ENCODE results near the gene CYB5A. TPM values are rescaled to one million over a fixed set of nuclear protein-coding genes. Genes with fewer than 3 reads are reported as not detected.
"Not testable (repeated sequence)": the region's sequence is repeated elsewhere in the genome, so short reads cannot be mapped to it uniquely, and the experiment has no call there.

Gene CYB5A
- total and polyA plus RNA-seq, 4 donors, result 33.2 to 276 (median 67.2) TPM

DNA sequence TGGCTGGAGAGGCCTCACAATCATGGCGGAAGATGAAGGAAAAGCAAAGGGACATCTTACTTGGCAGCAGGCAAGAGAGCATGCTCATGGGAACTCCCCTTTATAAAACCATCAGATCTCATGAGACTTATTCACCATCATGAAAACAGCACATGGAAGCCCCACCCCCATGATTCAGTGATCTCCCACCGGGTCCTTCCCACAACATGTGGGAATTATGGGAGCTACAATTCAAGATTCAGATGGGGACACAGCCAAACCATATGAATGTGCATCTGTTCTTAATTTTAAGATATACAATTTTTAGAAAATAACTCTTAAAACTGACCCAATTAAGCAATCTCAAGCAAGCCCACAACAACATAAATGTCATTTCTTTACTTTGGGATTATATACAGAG lies 36.4 kb upstream of the CYB5A start:
- H3K27ac ChIP-seq (ENCODE audit: low read depth in 1 of 2, low read length in 2 of 2), result no peak overlapping the region
- no peaks in the 10 kb centered on the region for H3K4me1 ChIP-seq (ENCODE audit: control insufficient read depth in 1 of 2, insufficient read depth in 2 of 2, low read length in 2 of 2)
- H3K36me3 ChIP-seq (ENCODE audit: control insufficient read depth in 1 of 2, insufficient read depth in 2 of 2, low read length in 1 of 2), result no peaks in the 10 kb centered on the region
- intact Hi-C loops (cut with DNase I), result no loop called here
- DNase-seq (no peak), ATAC-seq (ENCODE audit: low FRiP score) (no peak)
- 89 to 91% methylated on average over 2 of the region's 2 CpGs for WGBS, 2 donors
- H3K4me3 ChIP-seq (ENCODE audit: low read length in 2 of 2), result no peak overlapping the region
- H3K27me3 ChIP-seq (ENCODE audit: control insufficient read depth in 1 of 2, insufficient read depth in 2 of 2, low read length in 1 of 2), result no peaks in the 10 kb centered on the region
- no peaks in the 10 kb centered on the region for H3K9me3 ChIP-seq (ENCODE audit: control insufficient read depth, low read length)

DNA sequence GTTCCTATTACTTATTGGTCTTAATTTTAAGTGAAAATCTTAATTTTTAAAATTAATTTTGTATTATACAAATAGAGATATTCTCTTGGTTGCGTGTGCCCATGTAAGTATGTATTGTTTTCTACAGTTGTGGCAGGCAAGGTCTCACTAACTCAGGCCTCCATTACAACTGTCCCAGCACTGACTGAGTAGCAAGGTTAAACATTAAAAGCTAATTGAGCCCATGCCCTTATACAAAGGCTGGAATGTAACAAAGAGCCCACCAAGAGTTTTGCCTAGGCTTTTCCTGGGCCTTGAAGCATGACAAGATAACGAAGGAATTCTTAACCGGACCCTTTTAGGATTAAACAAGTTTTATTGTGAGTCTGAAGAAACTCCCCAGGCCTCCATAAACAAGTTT lies 35.0 kb upstream of the CYB5A start:
- ATAC-seq (ENCODE audit: low FRiP score); H3K27me3 ChIP-seq (ENCODE audit: control insufficient read depth in 1 of 2, insufficient read depth in 2 of 2, low read length in 1 of 2); H3K36me3 ChIP-seq (ENCODE audit: control insufficient read depth in 1 of 2, insufficient read depth in 2 of 2, low read length in 1 of 2); intact Hi-C loops (cut with DNase I); DNase-seq; H3K4me1 ChIP-seq (ENCODE audit: control insufficient read depth in 1 of 2, insufficient read depth in 2 of 2, low read length in 2 of 2); H3K9me3 ChIP-seq (ENCODE audit: control insufficient read depth, low read length); H3K27ac ChIP-seq (ENCODE audit: low read depth in 1 of 2, low read length in 2 of 2); H3K4me3 ChIP-seq (ENCODE audit: low read length in 2 of 2): not testable (repeated sequence)
- 95 to 98% methylated on average over 3 of the region's 3 CpGs for WGBS, 2 donors

DNA sequence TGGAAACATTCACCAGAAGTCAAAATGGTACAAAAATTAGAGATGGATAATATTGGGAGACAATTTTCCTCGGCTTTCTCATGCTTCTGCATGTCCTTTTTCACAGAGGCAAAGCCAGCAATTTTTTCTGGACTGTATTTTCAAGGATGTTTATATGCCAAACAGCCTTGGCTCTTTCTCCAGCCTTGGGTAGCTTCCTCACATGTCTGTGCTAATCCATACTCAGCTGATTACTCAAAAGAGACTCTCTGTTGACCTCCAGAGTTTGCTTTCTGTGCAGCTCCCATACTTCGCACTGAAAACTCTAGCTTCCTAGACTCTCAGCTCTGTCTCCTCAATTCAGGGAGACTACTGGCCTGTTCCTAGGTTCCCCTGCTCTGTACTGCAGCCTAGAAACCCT lies 34.5 kb upstream of the CYB5A start:
- Histone ChIP-seq H3K9me3 (ENCODE audit: control insufficient read depth, low read length) (no peaks in the 10 kb centered on the region), H3K4me3 (ENCODE audit: low read length in 2 of 2) (no peak overlapping the region), H3K27me3 (ENCODE audit: control insufficient read depth in 1 of 2, insufficient read depth in 2 of 2, low read length in 1 of 2) (no peaks in the 10 kb centered on the region), H3K27ac (ENCODE audit: low read depth in 1 of 2, low read length in 2 of 2) (no peak overlapping the region), H3K4me1 (ENCODE audit: control insufficient read depth in 1 of 2, insufficient read depth in 2 of 2, low read length in 2 of 2) (no peaks in the 10 kb centered on the region), H3K36me3 (ENCODE audit: control insufficient read depth in 1 of 2, insufficient read depth in 2 of 2, low read length in 1 of 2) (no peaks in the 10 kb centered on the region)
- no peak for ATAC-seq (ENCODE audit: low FRiP score)
- intact Hi-C loops (cut with DNase I), result no loop called here
- WGBS, 2 donors, result 63 to 94% methylated on average over 2 of the region's 2 CpGs
- no peak for DNase-seq

DNA sequence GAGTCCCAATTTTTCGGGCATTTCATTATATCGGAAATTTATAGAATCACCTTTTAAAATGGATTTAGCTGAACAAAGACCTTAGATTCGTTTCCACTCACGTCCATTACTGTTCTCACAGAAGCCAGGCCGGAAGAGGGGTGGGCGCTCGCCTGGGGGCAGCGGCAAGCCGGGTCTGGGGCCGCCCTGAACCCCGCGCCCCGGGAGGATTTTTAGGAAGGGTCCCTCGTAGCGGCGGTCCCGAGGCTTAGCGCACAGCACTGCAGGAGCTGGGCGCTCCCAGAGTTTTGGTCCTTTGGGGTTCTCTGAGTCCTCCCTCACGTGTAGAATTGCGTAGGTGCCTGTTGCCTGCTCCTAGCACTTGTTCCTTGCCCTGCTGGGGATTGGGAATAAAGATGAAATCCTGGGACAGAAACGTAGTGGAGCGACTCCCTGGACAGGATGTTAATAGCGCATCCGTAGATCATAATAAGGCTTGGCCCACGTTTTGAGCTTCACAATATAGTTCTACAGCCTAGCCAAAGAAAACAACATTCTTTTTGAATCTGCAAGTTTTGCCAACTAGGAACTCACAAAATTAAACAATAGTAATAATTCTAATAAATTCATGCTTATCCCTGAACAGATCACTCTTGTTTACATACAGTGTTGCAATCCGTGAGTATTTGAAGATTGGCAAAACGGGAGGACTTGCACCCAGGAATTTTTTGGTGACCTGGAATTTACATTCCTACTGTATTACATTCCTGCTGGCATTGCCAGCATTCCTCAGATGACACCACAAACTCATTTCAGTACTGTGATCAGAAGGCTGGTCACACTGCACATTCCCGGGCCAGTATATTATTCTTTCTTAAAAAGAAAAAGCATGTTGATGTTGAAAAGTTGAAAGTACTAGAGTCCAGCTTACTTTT lies 24.8 kb upstream of the CYB5A start:
- Histone ChIP-seq H3K27ac (ENCODE audit: low read depth in 1 of 2, low read length in 2 of 2) (no peak overlapping the region), H3K9me3 (ENCODE audit: control insufficient read depth, low read length) (no peaks in the 10 kb centered on the region), H3K36me3 (ENCODE audit: control insufficient read depth in 1 of 2, insufficient read depth in 2 of 2, low read length in 1 of 2) (no peaks in the 10 kb centered on the region), H3K27me3 (ENCODE audit: control insufficient read depth in 1 of 2, insufficient read depth in 2 of 2, low read length in 1 of 2) (no peaks in the 10 kb centered on the region), H3K4me1 (ENCODE audit: control insufficient read depth in 1 of 2, insufficient read depth in 2 of 2, low read length in 2 of 2) (no peaks in the 10 kb centered on the region), H3K4me3 (ENCODE audit: low read length in 2 of 2) (no peak overlapping the region)
- intact Hi-C loops (cut with DNase I), result no loop called here
- WGBS, 2 donors, result 73 to 74% methylated on average over 29 of the region's 29 CpGs
- DNase-seq (no peak), ATAC-seq (ENCODE audit: low FRiP score) (no peak)

DNA sequence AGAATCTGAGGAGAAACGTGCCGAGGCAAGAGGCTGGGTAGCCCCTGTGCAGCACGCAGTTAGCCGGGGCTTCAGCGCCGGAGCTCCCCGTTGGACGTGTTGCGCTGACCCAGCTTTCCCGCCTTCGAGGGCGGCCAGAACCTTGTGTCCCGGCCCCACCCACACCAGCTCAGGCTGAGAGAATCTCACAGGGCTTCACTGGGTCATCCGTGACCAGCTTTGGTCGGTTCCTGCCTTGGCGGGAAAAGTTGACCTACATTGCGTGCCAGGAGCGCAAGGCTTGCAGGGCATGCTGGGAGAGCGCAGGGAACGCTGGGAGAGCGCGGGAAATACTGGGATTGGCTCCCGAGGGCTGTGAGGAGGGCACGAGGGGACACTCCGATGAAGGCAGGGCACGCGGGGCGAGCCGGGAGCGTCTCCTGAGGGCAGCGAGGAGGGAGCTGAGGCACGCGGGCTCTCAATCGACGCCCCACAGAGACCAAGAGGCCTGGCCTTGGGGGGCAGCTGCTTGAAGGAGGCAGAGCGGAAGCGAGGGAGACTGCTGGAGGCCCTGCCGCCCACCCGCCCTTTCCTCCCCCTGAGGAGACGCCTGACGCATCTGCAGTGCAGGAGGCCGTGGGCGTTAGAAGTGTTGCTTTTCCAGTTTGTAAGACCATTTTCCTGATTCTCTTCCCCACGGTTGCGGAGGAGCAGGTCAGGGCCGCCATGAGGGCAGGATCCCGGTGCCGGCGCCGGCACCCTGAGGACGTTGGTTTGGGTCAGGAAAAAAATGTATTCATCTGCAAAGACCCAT lies 23.9 kb upstream of the CYB5A start, which contains the start of gene C18orf63:
Gene C18orf63, plus strand, starts transcription at position 376 of the 793 bp plus-strand sequence. CDS start 2,027 bp downstream, outside the sequence.
- Histone ChIP-seq H3K36me3 (ENCODE audit: control insufficient read depth in 1 of 2, insufficient read depth in 2 of 2, low read length in 1 of 2) (no peaks in the 10 kb centered on the region), H3K9me3 (ENCODE audit: control insufficient read depth, low read length) (no peaks in the 10 kb centered on the region), H3K27ac (ENCODE audit: low read depth in 1 of 2, low read length in 2 of 2) (no peak within 1 kb of the TSS), H3K27me3 (ENCODE audit: control insufficient read depth in 1 of 2, insufficient read depth in 2 of 2, low read length in 1 of 2) (no peaks in the 10 kb centered on the region), H3K4me3 (ENCODE audit: low read length in 2 of 2) (no peak within 1 kb of the TSS), H3K4me1 (ENCODE audit: control insufficient read depth in 1 of 2, insufficient read depth in 2 of 2, low read length in 2 of 2) (no peaks in the 10 kb centered on the region)
- 96% methylated on average over 46 to 51 of the region's 51 CpGs for WGBS, 2 donors
- intact Hi-C loops (cut with DNase I), result no loop called here
- DNase-seq (no peak), ATAC-seq (ENCODE audit: low FRiP score) (no peak)

DNA sequence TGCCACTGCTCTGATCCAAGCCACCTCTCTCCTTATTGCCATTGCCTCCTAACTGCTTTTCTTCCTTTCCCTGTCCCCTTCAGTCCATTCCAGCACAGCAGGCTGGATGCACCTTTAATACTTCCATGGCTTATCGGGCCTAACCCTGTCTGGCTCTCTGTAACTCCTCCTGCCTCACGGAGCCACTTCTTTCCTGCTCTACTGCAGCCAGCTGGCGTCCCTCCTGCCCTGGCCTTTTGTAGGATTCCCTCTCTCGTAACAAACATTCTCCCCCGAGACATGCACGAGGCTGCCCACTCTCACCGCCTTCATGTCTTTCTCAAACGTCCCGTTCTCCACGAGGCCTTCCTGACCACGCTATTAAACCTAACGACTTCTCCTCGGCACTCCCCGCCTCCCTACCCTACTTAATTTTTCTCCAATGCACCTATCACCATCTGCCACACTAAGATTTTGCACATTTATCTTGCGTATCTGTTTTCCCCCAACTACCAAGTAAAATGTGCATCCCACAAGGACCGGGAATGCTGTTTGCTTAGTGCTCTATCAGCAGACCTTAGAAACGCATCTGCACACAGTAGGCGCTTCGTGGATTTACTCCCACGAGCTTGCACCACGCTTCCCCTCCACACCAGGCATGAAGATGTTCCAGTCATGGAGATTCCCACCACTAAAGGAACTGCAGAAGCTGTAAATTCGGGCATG lies 23.1 kb upstream of the CYB5A start:
- no peaks in the 10 kb centered on the region for H3K9me3 ChIP-seq (ENCODE audit: control insufficient read depth, low read length)
- 83% methylated on average over 22 of the region's 22 CpGs for WGBS, 2 donors
- no peak overlapping the region for H3K4me3 ChIP-seq (ENCODE audit: low read length in 2 of 2)
- intact Hi-C loops (cut with DNase I), result no loop called here
- DNase-seq, result no peak
- no peak overlapping the region for H3K27ac ChIP-seq (ENCODE audit: low read depth in 1 of 2, low read length in 2 of 2)
- H3K4me1 ChIP-seq (ENCODE audit: control insufficient read depth in 1 of 2, insufficient read depth in 2 of 2, low read length in 2 of 2), result no peaks in the 10 kb centered on the region
- ATAC-seq (ENCODE audit: low FRiP score), result no peak
- H3K36me3 ChIP-seq (ENCODE audit: control insufficient read depth in 1 of 2, insufficient read depth in 2 of 2, low read length in 1 of 2), result no peaks in the 10 kb centered on the region
- no peaks in the 10 kb centered on the region for H3K27me3 ChIP-seq (ENCODE audit: control insufficient read depth in 1 of 2, insufficient read depth in 2 of 2, low read length in 1 of 2)

DNA sequence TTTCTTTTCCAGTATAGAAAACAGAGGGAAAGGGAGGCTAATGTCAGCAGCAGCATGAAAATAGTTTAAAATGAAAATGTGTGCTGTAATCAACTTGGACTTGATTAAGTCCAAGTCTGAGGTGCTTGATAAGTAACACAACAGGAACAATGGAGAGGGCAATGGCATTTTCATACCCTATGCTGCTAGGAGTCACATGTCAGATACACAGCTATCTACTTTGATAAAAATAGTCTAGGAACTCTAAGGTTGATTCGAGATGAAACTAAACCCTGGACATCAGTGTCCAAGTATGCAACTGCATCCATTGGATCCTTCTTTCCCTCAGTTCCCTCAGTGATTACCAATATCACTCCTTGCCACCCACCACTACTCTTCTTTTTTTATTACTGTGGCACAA lies 19.2 kb upstream of the CYB5A start:
- no peak for ATAC-seq (ENCODE audit: low FRiP score)
- Histone ChIP-seq H3K4me3 (ENCODE audit: low read length in 2 of 2) (no peak overlapping the region), H3K9me3 (ENCODE audit: control insufficient read depth, low read length) (no peaks in the 10 kb centered on the region), H3K27ac (ENCODE audit: low read depth in 1 of 2, low read length in 2 of 2) (no peak overlapping the region), H3K4me1 (ENCODE audit: control insufficient read depth in 1 of 2, insufficient read depth in 2 of 2, low read length in 2 of 2) (no peaks in the 10 kb centered on the region), H3K36me3 (ENCODE audit: control insufficient read depth in 1 of 2, insufficient read depth in 2 of 2, low read length in 1 of 2) (no peaks in the 10 kb centered on the region), H3K27me3 (ENCODE audit: control insufficient read depth in 1 of 2, insufficient read depth in 2 of 2, low read length in 1 of 2) (no peaks in the 10 kb centered on the region)
- intact Hi-C loops (cut with DNase I), result no loop called here
- DNase-seq, result no peak
- WGBS, 2 donors, result 46 to 53% methylated on average over 1 of the region's 1 CpG

DNA sequence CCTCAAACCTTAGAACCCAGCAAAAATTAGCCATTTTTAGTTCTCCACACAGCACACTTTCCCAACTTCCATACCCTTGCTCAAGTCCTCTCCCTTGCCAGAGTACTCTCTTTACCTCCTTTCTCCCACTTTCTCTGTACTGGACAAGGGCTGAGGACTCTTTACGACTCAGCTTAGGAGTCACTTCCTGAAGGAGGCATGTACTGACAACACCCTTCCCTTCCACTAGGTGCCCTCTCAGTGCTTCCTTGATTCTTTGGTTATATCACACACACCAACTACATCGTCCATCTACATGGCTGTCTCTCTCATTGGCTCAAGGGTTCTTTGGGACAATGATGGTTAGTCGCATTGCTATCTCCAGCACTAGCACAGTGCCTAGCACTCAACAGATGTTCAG lies 18.6 kb upstream of the CYB5A start:
- no peaks in the 10 kb centered on the region for H3K4me1 ChIP-seq (ENCODE audit: control insufficient read depth in 1 of 2, insufficient read depth in 2 of 2, low read length in 2 of 2)
- no peaks in the 10 kb centered on the region for H3K9me3 ChIP-seq (ENCODE audit: control insufficient read depth, low read length)
- DNase-seq (no peak), ATAC-seq (ENCODE audit: low FRiP score) (no peak)
- no peaks in the 10 kb centered on the region for H3K27me3 ChIP-seq (ENCODE audit: control insufficient read depth in 1 of 2, insufficient read depth in 2 of 2, low read length in 1 of 2)
- no peaks in the 10 kb centered on the region for H3K36me3 ChIP-seq (ENCODE audit: control insufficient read depth in 1 of 2, insufficient read depth in 2 of 2, low read length in 1 of 2)
- intact Hi-C loops (cut with DNase I), result no loop called here
- H3K4me3 ChIP-seq (ENCODE audit: low read length in 2 of 2), result no peak overlapping the region
- WGBS, 2 donors, result 21 to 27% methylated on average over 3 of the region's 3 CpGs
- no peak overlapping the region for H3K27ac ChIP-seq (ENCODE audit: low read depth in 1 of 2, low read length in 2 of 2)
